HG03457 (cell line): ENCODE results near the gene SPSB3.

ENCODE experiments used
- ATAC-seq: cut with Tn5 transposase; IDR thresholded peaks from one replicate; pipeline ENCODE4 v1.9.1; 2021; ENCODE audit warnings: moderate number of reproducible peaks; ENCODE audit not compliant: unreplicated experiment

Gene SPSB3

DNA sequence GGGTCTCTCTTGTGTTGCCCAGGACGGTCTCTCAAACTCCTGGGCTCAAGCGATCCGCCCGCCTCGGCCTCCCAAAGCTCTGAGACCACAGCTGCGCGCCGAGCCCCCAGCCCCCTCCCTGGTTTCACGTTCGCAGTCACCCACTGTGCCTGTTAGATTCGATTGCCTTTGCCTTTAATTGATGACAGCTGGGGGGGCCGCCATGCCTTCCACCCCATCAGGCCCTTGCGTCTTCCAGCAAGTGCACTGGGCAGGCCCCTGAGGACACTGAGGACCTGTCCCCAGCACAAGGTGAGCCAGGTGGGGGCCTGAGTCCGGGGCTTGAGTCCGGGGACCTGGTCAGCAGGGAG is 7.9 kb upstream of the SPSB3 start:
- ATAC-seq = no peak

GRCh38 chr16:1789643-1790045 is 7.3 kb upstream of the SPSB3 start:
- ATAC-seq = no peak

- ATAC-seq = no peak
These were observed 6.3 kb upstream of the SPSB3 start for GRCh38 chr16:1788708-1789100.

- ATAC-seq = no peak
These were observed 5.8 kb upstream of the SPSB3 start for GRCh38 chr16:1788095-1788707.

GRCh38 chr16:1787322-1788094 is 5.1 kb upstream of the SPSB3 start:
- no peak for ATAC-seq

- ATAC-seq = no peak
These were observed 4.6 kb upstream of the SPSB3 start for GRCh38 chr16:1787056-1787321.

DNA sequence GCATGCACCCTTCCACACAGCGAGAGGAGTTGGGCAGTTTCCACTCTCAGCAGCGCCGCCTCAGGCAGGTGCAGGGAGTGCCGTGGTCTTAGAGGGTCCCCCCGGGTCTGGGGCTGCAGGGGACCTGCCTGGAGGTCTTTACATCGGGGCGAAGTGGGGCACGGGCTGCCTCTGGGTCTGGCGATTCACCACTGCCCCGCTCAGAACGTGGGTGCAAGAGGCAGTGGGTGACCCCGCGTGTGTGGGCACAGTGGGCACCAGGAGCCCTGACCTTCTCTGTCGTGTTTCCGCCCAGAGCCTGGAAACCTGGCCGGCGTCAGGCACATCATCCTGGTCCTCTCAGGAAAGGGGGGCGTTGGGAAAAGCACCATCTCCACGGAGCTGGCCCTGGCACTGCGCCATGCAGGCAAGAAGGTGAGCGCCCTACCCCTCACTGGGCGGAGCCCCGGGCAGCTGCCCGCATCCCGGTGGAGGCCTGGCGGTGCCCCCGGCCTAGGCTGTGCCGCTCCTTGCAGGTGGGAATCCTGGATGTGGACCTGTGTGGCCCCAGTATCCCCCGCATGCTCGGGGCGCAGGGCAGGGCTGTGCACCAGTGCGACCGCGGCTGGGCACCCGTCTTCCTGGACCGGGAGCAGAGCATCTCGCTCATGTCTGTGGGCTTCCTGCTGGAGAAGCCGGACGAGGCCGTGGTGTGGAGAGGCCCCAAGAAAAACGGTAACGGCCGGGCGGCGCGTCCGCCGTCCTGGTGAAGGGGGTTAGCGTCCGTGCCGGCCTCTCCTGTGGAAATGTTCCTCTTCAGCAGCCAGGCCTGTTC is 4.1 kb upstream of the SPSB3 start:
- ATAC-seq = no peak

DNA sequence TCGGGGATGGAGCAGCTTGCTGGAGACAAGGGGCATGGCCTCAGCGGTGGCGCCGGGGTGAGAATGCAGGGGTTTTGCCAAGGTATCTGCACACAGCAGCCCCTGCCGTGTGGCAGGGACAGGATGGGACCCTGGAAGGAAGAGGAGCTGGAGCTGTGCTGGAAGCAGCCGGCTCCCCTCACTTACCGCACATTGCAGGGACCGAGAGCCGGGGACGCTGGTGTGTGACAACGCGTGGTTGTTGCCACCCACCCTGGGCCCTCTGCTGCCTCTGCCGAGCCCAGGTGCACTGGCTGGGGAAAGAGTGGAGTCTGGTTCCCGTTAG is 3.4 kb upstream of the SPSB3 start:
- no peak for ATAC-seq

- ATAC-seq = no peak
These were observed 2.8 kb upstream of the SPSB3 start for GRCh38 chr16:1784977-1785845.

DNA sequence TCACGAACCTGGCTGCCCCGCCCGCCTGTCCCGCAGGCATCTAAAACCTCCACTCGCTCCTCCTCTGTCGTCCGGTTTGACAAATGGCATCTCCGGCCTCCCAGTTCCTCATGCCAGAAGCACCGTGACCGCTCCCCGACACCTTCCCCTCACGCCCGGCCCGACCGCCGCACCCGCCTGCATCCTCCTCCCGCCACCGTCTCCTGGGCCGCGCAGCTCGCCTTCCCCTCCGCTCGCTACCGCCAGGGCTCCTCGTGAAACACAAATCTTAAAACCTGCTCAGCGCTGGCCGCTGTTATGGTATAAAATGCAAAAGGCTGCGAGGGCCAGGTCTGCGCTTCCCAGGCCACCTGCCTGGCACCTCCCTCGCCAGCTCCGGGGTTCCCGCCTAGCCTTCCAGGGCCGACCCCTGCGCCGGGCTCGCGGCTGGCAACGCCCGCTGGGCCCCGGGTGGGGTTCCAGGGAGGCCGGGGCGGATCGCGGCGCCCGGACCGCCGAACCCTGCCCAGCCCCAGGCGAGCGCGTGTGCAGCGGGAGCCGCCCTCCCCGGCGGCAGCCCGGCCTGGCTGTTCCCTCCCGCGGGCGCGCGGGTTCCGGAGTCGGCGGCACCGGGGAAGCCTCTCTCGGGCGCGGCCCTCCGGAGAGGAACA is 488 bp downstream of the SPSB3 start:
- ATAC-seq = peak; percentile 5

DNA sequence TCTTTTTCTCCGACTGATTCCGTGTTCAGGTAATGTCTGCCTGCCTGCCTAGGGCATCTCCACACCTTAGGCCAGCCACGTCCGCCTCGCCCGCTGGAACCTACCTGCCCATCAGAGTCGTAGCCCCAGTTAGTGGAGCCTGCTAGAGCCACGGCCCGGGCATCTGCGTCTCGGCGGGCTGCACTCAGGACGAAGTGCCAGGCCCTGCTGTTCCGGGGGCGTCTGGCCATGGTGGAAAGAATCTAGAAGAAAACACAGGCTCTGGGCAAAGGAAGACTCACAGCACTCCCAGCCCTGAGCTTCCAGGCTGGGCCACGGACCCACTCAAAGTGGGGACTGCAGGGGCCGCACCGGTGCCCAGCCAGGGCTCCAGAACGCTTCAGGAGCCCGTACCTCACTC is 1.1 kb downstream of the SPSB3 start:
- no peak for ATAC-seq

DNA sequence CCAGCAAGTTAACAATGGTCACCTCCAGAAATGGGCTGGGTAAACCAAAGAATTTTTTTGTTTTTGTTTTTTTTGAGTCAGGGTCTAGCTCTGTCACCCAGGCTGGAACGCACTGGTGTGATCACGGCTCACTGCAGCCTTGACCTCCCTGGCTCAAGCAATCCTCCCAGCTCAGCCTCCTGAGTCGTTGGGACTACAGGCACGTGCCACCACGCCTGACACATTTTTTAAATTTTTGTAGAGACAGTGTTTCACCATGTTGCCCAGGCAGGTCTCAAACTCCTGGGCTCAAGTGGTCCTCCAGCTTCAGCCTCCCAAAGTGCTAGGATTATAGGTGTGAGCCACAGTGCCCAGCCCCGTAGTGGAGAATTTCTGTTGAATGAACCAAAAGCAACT is 1.7 kb downstream of the SPSB3 start:
- ATAC-seq = no peak

- no peak for ATAC-seq
These were observed 2.4 kb downstream of the SPSB3 start for GRCh38 chr16:1779741-1780676.

GRCh38 chr16:1779234-1779701 is 3.1 kb downstream of the SPSB3 start:
- no peak for ATAC-seq

DNA sequence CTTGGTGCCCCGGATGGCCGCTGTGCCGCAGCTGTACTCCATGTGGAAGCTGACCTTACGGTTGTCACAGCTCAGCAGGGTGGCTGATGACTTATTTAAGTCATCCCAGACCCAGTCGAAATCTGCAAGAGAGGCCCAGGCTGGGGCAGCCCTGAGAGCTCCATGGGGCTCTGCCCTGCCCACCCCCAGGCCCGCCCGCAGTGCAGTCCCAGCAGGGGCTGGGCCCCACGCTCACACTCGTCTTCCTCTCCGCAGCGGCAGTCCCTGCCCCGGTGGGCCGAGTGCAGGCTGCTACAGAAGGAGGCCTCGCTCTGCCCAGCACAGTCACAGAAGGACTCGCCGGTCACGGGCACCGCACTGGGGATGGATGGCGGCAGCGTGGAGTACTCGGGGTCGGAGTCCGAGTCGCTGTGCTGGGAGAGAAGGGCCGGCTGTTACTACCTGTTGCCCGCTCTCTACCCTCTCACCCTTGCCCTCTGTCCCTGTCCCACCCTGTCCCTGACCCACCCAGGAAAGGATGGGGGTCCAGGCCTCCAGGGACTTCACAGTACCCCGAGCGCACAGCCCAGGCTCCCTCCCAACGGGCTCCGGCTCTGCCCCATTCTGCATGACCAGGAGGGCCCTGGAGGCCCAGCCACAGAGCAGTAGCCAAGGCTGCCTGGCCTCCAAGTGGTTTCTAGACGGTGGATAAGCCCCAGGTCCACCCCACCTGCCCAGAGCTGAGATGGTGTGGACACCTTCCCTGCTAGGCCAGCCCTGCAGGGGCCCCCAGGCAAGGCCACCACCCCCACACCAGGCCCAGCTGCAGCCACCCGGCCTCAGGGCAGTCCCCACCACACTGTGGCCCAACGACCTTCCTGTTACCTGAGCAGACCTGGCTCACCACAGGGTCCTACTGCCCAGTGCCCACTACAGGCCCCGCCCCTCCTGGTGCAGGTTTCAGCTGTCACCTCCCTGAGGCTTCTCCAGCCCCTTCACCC is 3.9 kb downstream of the SPSB3 start:
- ATAC-seq = no peak

DNA sequence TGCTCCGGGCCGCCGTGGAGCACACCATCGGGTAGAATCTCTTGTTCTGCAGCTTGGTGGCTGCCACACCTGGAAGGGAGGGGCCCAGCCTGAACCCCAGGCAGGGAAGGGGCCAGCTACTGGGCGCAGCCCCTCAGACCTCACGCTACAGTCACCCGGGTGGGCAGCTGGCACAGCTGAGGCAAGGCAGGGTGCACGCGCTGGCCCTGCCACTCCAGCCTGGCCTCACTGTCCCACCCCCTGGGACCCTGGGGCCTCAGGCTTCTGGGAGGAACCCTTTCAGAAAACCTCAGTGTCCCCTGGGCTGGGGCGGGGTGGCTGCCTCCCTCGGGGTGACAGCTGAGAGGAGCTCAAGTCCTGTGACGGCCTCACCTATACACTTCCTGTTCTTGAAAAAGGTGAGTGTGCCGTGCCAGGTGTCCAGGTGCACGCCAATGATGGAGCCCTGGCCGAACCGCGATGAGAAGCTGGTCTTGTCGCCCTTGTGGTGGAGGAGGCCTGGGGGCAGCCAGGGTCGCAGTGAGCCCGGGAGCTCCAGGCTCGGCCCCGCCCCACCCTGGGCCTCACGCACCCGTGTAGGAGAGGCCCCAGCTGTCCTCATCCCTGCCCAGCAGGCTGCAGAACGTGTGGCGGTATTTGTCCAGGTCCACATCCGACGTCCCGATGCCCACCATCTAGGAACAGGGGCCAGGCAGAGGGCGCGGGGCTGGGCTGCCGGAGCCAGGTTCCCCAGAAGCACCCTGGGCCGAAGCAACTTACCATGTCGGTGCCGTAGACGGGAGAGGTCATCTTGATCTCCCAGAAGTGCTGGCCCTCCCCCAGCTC is 4.8 kb downstream of the SPSB3 start:
- no peak for ATAC-seq

DNA sequence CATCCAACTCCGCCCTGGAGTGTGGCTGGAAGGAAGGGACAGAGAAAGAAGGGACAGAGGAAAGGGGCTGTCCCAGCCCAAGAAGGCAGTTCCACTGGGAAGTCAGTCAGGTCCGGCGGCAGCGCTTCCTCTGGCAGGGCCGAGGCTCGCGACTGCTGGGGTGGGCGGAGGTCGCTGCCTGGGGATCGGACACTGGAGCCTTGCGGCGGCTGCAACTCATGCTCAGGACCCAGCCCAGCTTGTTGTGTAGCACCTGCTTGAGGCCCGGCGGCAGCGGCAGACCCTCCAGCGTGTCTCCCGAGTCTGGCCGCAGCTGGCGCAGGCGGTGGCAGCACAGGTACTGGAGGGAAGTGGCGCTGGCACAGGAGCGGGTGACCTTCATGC is 5.4 kb downstream of the SPSB3 start:
- no peak for ATAC-seq

DNA sequence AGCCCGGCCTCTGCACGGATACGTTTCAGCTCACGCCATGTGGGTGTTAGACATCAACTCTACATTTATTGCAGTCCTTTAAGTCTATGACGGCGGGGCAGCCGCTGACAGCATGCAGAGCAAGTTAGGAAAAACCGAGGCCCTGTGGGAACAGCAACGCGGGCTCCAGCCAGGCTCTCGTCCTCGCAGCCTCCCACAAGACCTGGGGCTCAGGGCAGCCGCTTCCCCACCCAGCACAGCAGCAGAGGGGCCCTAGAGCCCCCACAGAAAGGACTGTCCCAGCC is 5.8 kb downstream of the SPSB3 start:
- ATAC-seq = no peak
